GM19455 (cell line): ENCODE data around the gene STAM2.
"Not testable (repeated sequence)": the region's sequence is repeated elsewhere in the genome, so short reads cannot be mapped to it uniquely, and the experiment has no call there.

Experiments used
- ATAC-seq: cut with Tn5 transposase; IDR thresholded peaks from one replicate; pipeline ENCODE4 v1.9.1; 2021; ENCODE audit not compliant: unreplicated experiment

Gene STAM2

GRCh38 chr2:152175368-152176112 is at the start of gene STAM2:
Gene STAM2, minus strand, starts transcription at chr2:152175763. Its CDS starts 121 bp downstream, at chr2:152175642.
- ATAC-seq = peak; percentile 89

GRCh38 chr2:152223977-152224376 is 48.4 kb upstream of the STAM2 start:
- ATAC-seq = no peak

- no peak for ATAC-seq
Measured at GRCh38 chr2:152222975-152223637, 47.5 kb upstream of the STAM2 start.

GRCh38 chr2:152221839-152222238 is 46.3 kb upstream of the STAM2 start:
- ATAC-seq = no peak

GRCh38 chr2:152219077-152219828 is 43.7 kb upstream of the STAM2 start:
- no peak for ATAC-seq

GRCh38 chr2:152201466-152201830 is 25.9 kb upstream of the STAM2 start:
- ATAC-seq = no peak

- ATAC-seq = no peak
Measured at GRCh38 chr2:152200565-152201465, 25.3 kb upstream of the STAM2 start.

GRCh38 chr2:152200101-152200500 is 24.5 kb upstream of the STAM2 start:
- no peak for ATAC-seq

GRCh38 chr2:152198499-152198898 is 22.9 kb upstream of the STAM2 start:
- no peak for ATAC-seq

- not testable (repeated sequence) for ATAC-seq
Measured at GRCh38 chr2:152197508-152198284, 22.1 kb upstream of the STAM2 start.

- no peak for ATAC-seq
Measured at GRCh38 chr2:152189622-152190495, 14.3 kb upstream of the STAM2 start.

GRCh38 chr2:152186808-152187207 is 11.2 kb upstream of the STAM2 start:
- ATAC-seq = not testable (repeated sequence)

GRCh38 chr2:152186262-152186661 is 10.7 kb upstream of the STAM2 start:
- ATAC-seq = no peak

GRCh38 chr2:152183401-152184073 is 8.0 kb upstream of the STAM2 start:
- ATAC-seq = no peak

GRCh38 chr2:152177667-152178066 is 2.1 kb upstream of the STAM2 start:
- ATAC-seq = not testable (repeated sequence)

GRCh38 chr2:152176113-152176714 is 651 bp upstream of the STAM2 start:
- peak; percentile 7 for ATAC-seq

- peak; percentile 20 for ATAC-seq
Measured at GRCh38 chr2:152175012-152175367, 573 bp downstream of the STAM2 start.

GRCh38 chr2:152174574-152174973 is 989 bp downstream of the STAM2 start:
- ATAC-seq = no peak
